GM19463 (cell line): Measurements from ENCODE around the gene NAA38.
"Not testable (repeated sequence)": the region's sequence is repeated elsewhere in the genome, so short reads cannot be mapped to it uniquely, and the experiment has no call there.

Source experiments
- ATAC-seq: cut with Tn5 transposase; IDR thresholded peaks from one replicate; pipeline ENCODE4 v1.9.1; 2021; ENCODE audit warnings: mild to moderate bottlenecking, moderate library complexity; ENCODE audit not compliant: unreplicated experiment

Gene NAA38

GRCh38 chr17:7882068-7882467 is 24.7 kb upstream of the NAA38 start:
- no peak for ATAC-seq

GRCh38 chr17:7881276-7882054 is 24.1 kb upstream of the NAA38 start:
- no peak for ATAC-seq

GRCh38 chr17:7880076-7880868 is 22.9 kb upstream of the NAA38 start:
- ATAC-seq = peak; percentile 46

DNA sequence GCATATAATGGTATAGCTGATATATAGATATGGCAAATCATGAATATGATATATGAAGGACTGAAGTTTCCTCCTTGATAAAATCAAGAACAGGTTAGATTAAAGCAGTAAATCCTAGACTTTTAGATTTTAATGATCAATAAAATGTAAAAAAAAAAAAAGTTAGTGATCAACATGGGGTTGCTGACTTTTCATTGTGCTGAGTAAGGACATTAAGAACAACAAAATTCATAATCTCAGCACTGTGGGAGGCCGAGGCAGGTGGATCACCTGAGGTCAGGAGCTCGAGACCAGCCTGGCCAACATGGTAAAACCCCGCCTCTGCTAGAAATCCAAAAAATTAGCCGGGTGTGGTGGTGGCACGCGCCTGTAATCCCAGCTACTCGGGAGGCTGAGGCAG is 20.9 kb upstream of the NAA38 start:
- ATAC-seq = no peak

DNA sequence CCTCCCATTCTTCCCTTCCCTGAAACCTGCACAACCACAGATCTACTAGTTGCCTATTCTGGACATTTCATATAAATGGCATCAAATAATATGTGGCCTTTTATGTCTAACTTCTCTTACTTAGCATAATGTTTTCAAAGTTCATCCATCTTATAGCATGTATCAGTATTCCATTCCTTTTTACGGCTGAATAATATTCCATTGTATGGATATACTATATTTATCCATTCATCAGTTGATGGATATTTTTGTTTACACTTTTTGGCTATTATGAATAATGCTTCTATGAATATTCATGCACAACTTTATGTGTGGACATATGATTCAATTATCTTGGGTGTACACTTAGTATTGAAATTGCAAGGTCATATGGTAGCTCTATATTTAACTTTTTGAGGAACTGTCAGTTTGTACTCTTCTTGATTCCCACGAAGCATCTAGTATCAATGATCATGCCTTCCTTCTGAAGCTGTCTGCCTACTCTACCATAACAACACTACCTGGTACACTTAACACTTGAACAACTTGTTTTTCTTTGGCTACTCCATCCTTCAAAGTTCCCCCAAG is 18.5 kb upstream of the NAA38 start:
- no peak for ATAC-seq

DNA sequence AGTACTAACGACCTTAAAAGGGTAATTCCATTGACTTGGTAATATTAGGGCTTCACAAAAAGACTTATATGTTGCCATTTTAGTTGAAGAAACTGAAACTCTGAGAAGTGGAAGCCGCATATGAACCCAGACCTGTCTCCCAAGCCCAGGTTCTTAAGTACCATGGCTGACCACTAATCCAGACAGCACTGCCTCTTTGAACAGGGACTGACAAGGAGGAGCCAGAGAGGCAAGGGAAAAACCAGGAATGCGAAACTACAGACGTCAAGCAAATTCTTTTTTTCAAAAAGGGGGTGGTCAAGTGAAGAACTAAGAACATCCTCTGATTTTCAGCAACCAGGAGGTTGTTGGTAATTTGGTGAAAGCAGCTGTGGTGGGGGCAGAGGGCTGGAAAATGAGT is 15.7 kb upstream of the NAA38 start:
- ATAC-seq = no peak

- ATAC-seq = no peak
Observed at GRCh38 chr17:7867881-7868329, 10.5 kb upstream of the NAA38 start.

GRCh38 chr17:7864995-7865650 is 7.8 kb upstream of the NAA38 start:
- no peak for ATAC-seq

- ATAC-seq = not testable (repeated sequence)
Observed at GRCh38 chr17:7864384-7864783, 7.0 kb upstream of the NAA38 start.

- no peak for ATAC-seq
Observed at GRCh38 chr17:7862692-7863437, 5.5 kb upstream of the NAA38 start.

- ATAC-seq = no peak
Observed at GRCh38 chr17:7859028-7859427, 1.7 kb upstream of the NAA38 start.

GRCh38 chr17:7858522-7858810 is 1.1 kb upstream of the NAA38 start:
- ATAC-seq = no peak

- peak; percentile 35 for ATAC-seq
Observed at GRCh38 chr17:7857713-7858521, 558 bp upstream of the NAA38 start, which contains the start of gene CYB5D1. Gene CYB5D1 (plus strand): TSS chr17:7858003. CDS start chr17:7858135, 132 bp downstream.

GRCh38 chr17:7856011-7856810 is 1.1 kb downstream of the NAA38 start:
- no peak for ATAC-seq

DNA sequence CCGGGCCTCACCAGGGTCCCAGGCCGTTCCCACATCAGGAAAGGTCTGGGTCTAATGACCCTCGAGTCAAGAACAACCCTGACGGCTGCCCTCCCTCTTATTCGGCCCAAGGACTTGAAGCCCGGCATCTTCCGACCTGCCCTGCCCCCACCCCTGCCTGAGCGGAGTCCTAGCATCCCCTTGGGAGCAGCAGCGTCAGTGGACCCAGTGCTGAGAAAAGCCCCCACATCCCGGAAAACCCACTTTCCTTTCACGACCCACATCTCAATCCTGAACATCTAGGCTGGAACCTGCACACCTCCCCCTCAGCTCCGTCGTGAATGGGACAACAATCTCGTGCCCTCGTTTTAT is 1.7 kb downstream of the NAA38 start:
- no peak for ATAC-seq

- ATAC-seq = no peak
Observed at GRCh38 chr17:7854851-7855659, 2.3 kb downstream of the NAA38 start, which contains the start of gene TMEM88. Gene TMEM88 (plus strand): TSS chr17:7855066. CDS start chr17:7855075, 9 bp downstream.

- no peak for ATAC-seq
Observed at GRCh38 chr17:7854078-7854777, 3.1 kb downstream of the NAA38 start.

GRCh38 chr17:7853691-7854038 is 3.7 kb downstream of the NAA38 start:
- ATAC-seq = no peak
